Gastrocnemius medialis (tissue), 4 donors: ENCODE results near the gene LPCAT1.

ENCODE experiments used
- POLR2A ChIP-seq, 2 donors: fragments of 450-650 bp; IDR thresholded peaks; one replicate each; pipeline ENCODE4 v1.6.1; 2017; ENCODE audit warnings: antibody characterized with exemption in 2 of 2, mild to moderate bottlenecking in 2 of 2, moderate library complexity in 2 of 2
- TF ChIP-seq, protein P1 (sequence below), 5 experiments: fragments of 450-650 bp in 3 of 5; fragments of 200-600 bp in 2 of 5; sonication (generic) in 2 of 5; IDR thresholded peaks in 4 of 5; conservative IDR thresholded peaks in 1 of 5; 1 replicate in 4 of 5; 2 replicates in 1 of 5; pipeline ENCODE4 v1.5.1; 2016 to 2019; ENCODE audit warnings: antibody characterized with exemption in 5 of 5, mild to moderate bottlenecking in 3 of 5, moderate library complexity in 3 of 5

- TF ChIP-seq, protein P1, sequence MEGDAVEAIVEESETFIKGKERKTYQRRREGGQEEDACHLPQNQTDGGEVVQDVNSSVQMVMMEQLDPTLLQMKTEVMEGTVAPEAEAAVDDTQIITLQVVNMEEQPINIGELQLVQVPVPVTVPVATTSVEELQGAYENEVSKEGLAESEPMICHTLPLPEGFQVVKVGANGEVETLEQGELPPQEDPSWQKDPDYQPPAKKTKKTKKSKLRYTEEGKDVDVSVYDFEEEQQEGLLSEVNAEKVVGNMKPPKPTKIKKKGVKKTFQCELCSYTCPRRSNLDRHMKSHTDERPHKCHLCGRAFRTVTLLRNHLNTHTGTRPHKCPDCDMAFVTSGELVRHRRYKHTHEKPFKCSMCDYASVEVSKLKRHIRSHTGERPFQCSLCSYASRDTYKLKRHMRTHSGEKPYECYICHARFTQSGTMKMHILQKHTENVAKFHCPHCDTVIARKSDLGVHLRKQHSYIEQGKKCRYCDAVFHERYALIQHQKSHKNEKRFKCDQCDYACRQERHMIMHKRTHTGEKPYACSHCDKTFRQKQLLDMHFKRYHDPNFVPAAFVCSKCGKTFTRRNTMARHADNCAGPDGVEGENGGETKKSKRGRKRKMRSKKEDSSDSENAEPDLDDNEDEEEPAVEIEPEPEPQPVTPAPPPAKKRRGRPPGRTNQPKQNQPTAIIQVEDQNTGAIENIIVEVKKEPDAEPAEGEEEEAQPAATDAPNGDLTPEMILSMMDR (IDR thresholded peaks at IDR 0.05 in 4 of 5, conservative IDR thresholded peaks at IDR 0.05 in 1 of 5), result no peak
- no peak for TF ChIP-seq POLR2A (IDR thresholded peaks at IDR 0.05)
Observed at GRCh38 chr5:1474183-1474839, 49.4 kb downstream of the LPCAT1 start.
